Gastroesophageal sphincter (tissue), 3 donors: Measurements from ENCODE around the gene SCIN.

Source experiments
- EP300 ChIP-seq: sonication (generic); formaldehyde crosslinking; IDR thresholded peaks from one replicate; pipeline ENCODE4 v1.6.1; 2017; ENCODE audit warnings: antibody characterized with exemption, mild to moderate bottlenecking
- POLR2A ChIP-seq, 2 donors: fragments of 450-650 bp; IDR thresholded peaks; one replicate each; pipeline ENCODE4 v1.6.1; 2017; ENCODE audit warnings: antibody characterized with exemption in 2 of 2, mild to moderate bottlenecking in 2 of 2, moderate library complexity in 1 of 2
- POLR2AphosphoS5 ChIP-seq: sonication (generic); formaldehyde crosslinking; IDR thresholded peaks from one replicate; pipeline ENCODE4 v1.6.1; 2017; ENCODE audit warnings: antibody characterized with exemption
- TF ChIP-seq, protein P1 (sequence below), 4 experiments: fragments of 200-600 bp in 2 of 4; fragments of 450-650 bp in 2 of 4; sonication (generic) in 1 of 4; IDR thresholded peaks; one replicate each; pipeline ENCODE4 v1.5.1; 2017 to 2019; ENCODE audit warnings: antibody characterized with exemption in 4 of 4, mild to moderate bottlenecking in 2 of 4, moderate library complexity in 2 of 4

DNA sequence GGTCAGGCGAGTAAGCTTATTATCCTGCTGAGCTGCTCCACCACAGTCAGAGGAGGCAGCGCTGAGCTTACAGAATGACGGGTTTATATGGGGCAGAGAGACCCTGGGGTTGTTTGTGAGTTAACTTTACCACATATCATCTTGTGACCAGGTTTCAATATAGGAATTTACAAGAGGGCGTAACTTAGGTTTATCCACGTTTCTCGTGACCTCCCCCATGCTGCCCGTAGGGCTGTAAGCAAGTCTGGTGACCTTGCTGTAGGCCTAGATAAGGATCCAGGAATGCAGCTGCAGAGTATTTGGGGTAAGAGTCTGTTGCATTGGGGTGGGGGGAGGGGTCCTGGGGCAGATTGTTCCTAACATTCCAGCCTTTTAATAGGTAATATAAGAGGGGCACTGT lies 24.6 kb downstream of the SCIN start:
- TF ChIP-seq POLR2A (IDR thresholded peaks at IDR 0.05) (no peak), EP300 (no peak), POLR2AphosphoS5 (no peak)
- TF ChIP-seq, protein P1, sequence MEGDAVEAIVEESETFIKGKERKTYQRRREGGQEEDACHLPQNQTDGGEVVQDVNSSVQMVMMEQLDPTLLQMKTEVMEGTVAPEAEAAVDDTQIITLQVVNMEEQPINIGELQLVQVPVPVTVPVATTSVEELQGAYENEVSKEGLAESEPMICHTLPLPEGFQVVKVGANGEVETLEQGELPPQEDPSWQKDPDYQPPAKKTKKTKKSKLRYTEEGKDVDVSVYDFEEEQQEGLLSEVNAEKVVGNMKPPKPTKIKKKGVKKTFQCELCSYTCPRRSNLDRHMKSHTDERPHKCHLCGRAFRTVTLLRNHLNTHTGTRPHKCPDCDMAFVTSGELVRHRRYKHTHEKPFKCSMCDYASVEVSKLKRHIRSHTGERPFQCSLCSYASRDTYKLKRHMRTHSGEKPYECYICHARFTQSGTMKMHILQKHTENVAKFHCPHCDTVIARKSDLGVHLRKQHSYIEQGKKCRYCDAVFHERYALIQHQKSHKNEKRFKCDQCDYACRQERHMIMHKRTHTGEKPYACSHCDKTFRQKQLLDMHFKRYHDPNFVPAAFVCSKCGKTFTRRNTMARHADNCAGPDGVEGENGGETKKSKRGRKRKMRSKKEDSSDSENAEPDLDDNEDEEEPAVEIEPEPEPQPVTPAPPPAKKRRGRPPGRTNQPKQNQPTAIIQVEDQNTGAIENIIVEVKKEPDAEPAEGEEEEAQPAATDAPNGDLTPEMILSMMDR (IDR thresholded peaks at IDR 0.05), result no peak
